Neuronal stem cell (in vitro differentiated cells): Measurements from ENCODE around the gene IDS.

ENCODE experiments used
- DNase-seq: peaks from one replicate; pipeline ENCODE4 v3.0.0-alpha.2; 2013; ENCODE audit warnings: low spot score
- H2AFZ ChIP-seq: one replicate; pipeline ENCODE4 v1.6.1; 2013; ENCODE audit warnings: mild to moderate bottlenecking, low read length, inconsistent platforms
- H2AK5ac ChIP-seq: 2 replicates; pipeline ENCODE4 v1.6.1; 2013; ENCODE audit warnings: low read depth, mild to moderate bottlenecking, inconsistent platforms, low read length, moderate library complexity, mixed read lengths
- H2BK120ac ChIP-seq: 2 replicates; pipeline ENCODE4 v1.6.1; 2013; ENCODE audit warnings: low read depth, mild to moderate bottlenecking, inconsistent platforms, low read length, moderate library complexity, mixed read lengths
- H2BK12ac ChIP-seq: one replicate; pipeline ENCODE4 v1.6.1; 2013; ENCODE audit warnings: low read length, inconsistent platforms
- H2BK15ac ChIP-seq: 2 replicates; pipeline ENCODE4 v1.6.1; 2013; ENCODE audit warnings: mild to moderate bottlenecking, low read length, inconsistent platforms, mixed read lengths
- H2BK5ac ChIP-seq: one replicate; pipeline ENCODE4 v1.6.1; 2013; ENCODE audit warnings: inconsistent platforms, mild to moderate bottlenecking, low read length, moderate library complexity
- H3K14ac ChIP-seq: one replicate; pipeline ENCODE4 v1.6.1; 2013; ENCODE audit warnings: low read length, inconsistent platforms
- H3K18ac ChIP-seq: 2 replicates; pipeline ENCODE4 v1.6.1; 2013; ENCODE audit warnings: low read length, inconsistent platforms
- H3K23ac ChIP-seq: 2 replicates; pipeline ENCODE4 v1.6.1; 2013; ENCODE audit warnings: low read depth, mild to moderate bottlenecking, mixed read lengths, low read length, inconsistent platforms; ENCODE audit not compliant: poor library complexity
- H3K27ac ChIP-seq: replicated peaks from 3 replicates; pipeline ENCODE4 v1.5.1; 2013; ENCODE audit warnings: low read length, inconsistent platforms
- H3K27me3 ChIP-seq, 3 experiments: 2 replicates each; pipeline ENCODE4 v1.6.1; 2013; ENCODE audit warnings: low read length in 3 of 3, mild to moderate bottlenecking in 2 of 3, inconsistent platforms in 1 of 3, low read depth in 1 of 3, mixed read lengths in 1 of 3, moderate library complexity in 1 of 3; ENCODE audit not compliant: control insufficient read depth in 3 of 3, insufficient read depth in 3 of 3
- H3K36me3 ChIP-seq, 2 donors: replicated peaks in 1 of 2; 2 replicates each; pipeline ENCODE4 v1.6.1; 2013; ENCODE audit warnings: low read length in 2 of 2; ENCODE audit not compliant: control insufficient read depth in 2 of 2, insufficient read depth in 2 of 2
- H3K4ac ChIP-seq: 2 replicates; pipeline ENCODE4 v1.6.1; 2013; ENCODE audit warnings: inconsistent platforms, mild to moderate bottlenecking, low read length, moderate library complexity
- H3K4me1 ChIP-seq, 2 donors: 1 replicate in 1 of 2; 2 replicates in 1 of 2; pipeline ENCODE4 v1.6.1; 2013; ENCODE audit warnings: low read length in 2 of 2, low read depth in 1 of 2; ENCODE audit not compliant: control insufficient read depth in 2 of 2, insufficient read depth in 1 of 2
- H3K4me2 ChIP-seq: one replicate; pipeline ENCODE4 v1.6.1; 2013; ENCODE audit warnings: mild to moderate bottlenecking, low read length, inconsistent platforms; ENCODE audit not compliant: insufficient read depth, poor library complexity, severe bottlenecking
- H3K4me3 ChIP-seq, 2 donors: 2 replicates each; pipeline ENCODE4 v1.5.1; 2013; ENCODE audit warnings: low read length in 2 of 2, mild to moderate bottlenecking in 2 of 2, inconsistent platforms in 1 of 2, moderate library complexity in 1 of 2
- H3K79me1 ChIP-seq: one replicate; pipeline ENCODE4 v1.6.1; 2013; ENCODE audit warnings: low read depth, mild to moderate bottlenecking, inconsistent platforms, low read length, moderate library complexity
- H3K9ac ChIP-seq: one replicate; pipeline ENCODE4 v1.6.1; 2013; ENCODE audit warnings: mild to moderate bottlenecking, low read depth, low read length, inconsistent platforms; ENCODE audit not compliant: poor library complexity
- H3K9me3 ChIP-seq, 2 donors: replicated peaks in 1 of 2; 2 replicates each; pipeline versions ENCODE3 to v1.6.1; 2013; ENCODE audit warnings: low read length in 2 of 2, mild to moderate bottlenecking in 2 of 2, inconsistent platforms in 1 of 2, low read depth in 1 of 2, mixed read lengths in 1 of 2, moderate library complexity in 1 of 2; ENCODE audit not compliant: control insufficient read depth in 2 of 2, insufficient read depth in 1 of 2
- H4K8ac ChIP-seq: one replicate; pipeline ENCODE4 v1.6.1; 2013; ENCODE audit warnings: low read depth, mild to moderate bottlenecking, inconsistent platforms, low read length, moderate library complexity
- H4K91ac ChIP-seq: one replicate; pipeline ENCODE4 v1.6.1; 2013; ENCODE audit warnings: low read length, low read depth, mild to moderate bottlenecking, inconsistent platforms; ENCODE audit not compliant: poor library complexity
- WGBS, 2 donors: extraction: QIAGEN DNeasy Blood & Tissue Kit; methylation state at CpG; one replicate each; pipeline ENCODE4 v1.1.7; 2013; ENCODE audit warnings: missing lambda C conversion rate in 2 of 2, mixed read lengths in 1 of 2; ENCODE audit not compliant: insufficient read length in 2 of 2, insufficient replicate concordance in 1 of 2; ENCODE audit errors: extremely low coverage in 2 of 2; 5-methylcytosine and 5-hydroxymethylcytosine counted together

IDS gene

GRCh38 chrX:149456476-149457245 is 48.4 kb downstream of the IDS start:
- no peak overlapping the region for H3K23ac ChIP-seq
- no peak overlapping the region for H2AK5ac ChIP-seq
- no peak for DNase-seq
- H3K36me3 ChIP-seq, result no peaks in the 10 kb centered on the region
- no CpG with 5 or more reads among the region's 9 CpGs for WGBS, 2 donors
- H3K4ac ChIP-seq, result no peak overlapping the region
- H3K79me1 ChIP-seq, result no peaks in the 10 kb centered on the region
- no peak overlapping the region for H3K4me2 ChIP-seq
- H3K4me3 ChIP-seq, result no peak overlapping the region
- no peak overlapping the region for H2BK15ac ChIP-seq
- H3K4me1 ChIP-seq, result no peaks in the 10 kb centered on the region
- no peak overlapping the region for H4K91ac ChIP-seq
- no peak overlapping the region for H3K27ac ChIP-seq
- H3K27me3 ChIP-seq, result no peaks in the 10 kb centered on the region
- no peak overlapping the region for H3K9ac ChIP-seq
- no peak overlapping the region for H3K14ac ChIP-seq
- H2BK120ac ChIP-seq, result no peak overlapping the region
- no peak overlapping the region for H2BK5ac ChIP-seq
- no peak overlapping the region for H4K8ac ChIP-seq
- H3K9me3 ChIP-seq, result no peaks in the 10 kb centered on the region
- H2BK12ac ChIP-seq, result no peak overlapping the region
- H2AFZ ChIP-seq, result no peak overlapping the region
- H3K18ac ChIP-seq, result no peak overlapping the region

GRCh38 chrX:149455934-149456333 is 49.2 kb downstream of the IDS start:
- no peak overlapping the region for H3K27ac ChIP-seq
- H2BK5ac ChIP-seq, result no peak overlapping the region
- H3K18ac ChIP-seq, result no peak overlapping the region
- no peaks in the 10 kb centered on the region for H3K79me1 ChIP-seq
- no peak overlapping the region for H2BK15ac ChIP-seq
- no peak overlapping the region for H2BK12ac ChIP-seq
- no peak overlapping the region for H3K14ac ChIP-seq
- no peak for DNase-seq
- H3K4ac ChIP-seq, result no peak overlapping the region
- no peak overlapping the region for H2AFZ ChIP-seq
- no peak overlapping the region for H3K23ac ChIP-seq
- H3K9ac ChIP-seq, result no peak overlapping the region
- no peaks in the 10 kb centered on the region for H3K27me3 ChIP-seq
- no peaks in the 10 kb centered on the region for H3K9me3 ChIP-seq
- no peak overlapping the region for H4K8ac ChIP-seq
- no peak overlapping the region for H2AK5ac ChIP-seq
- H3K4me3 ChIP-seq, result no peak overlapping the region
- H3K36me3 ChIP-seq, result no peaks in the 10 kb centered on the region
- no peak overlapping the region for H4K91ac ChIP-seq
- H3K4me2 ChIP-seq, result no peak overlapping the region
- no peak overlapping the region for H2BK120ac ChIP-seq
- no peaks in the 10 kb centered on the region for H3K4me1 ChIP-seq

GRCh38 chrX:149453906-149454822 is 50.9 kb downstream of the IDS start:
- no peaks in the 10 kb centered on the region for H3K27me3 ChIP-seq
- H3K27ac ChIP-seq, result no peak overlapping the region
- no peak overlapping the region for H2AFZ ChIP-seq
- no peak overlapping the region for H3K23ac ChIP-seq
- H3K9ac ChIP-seq, result no peak overlapping the region
- no peak overlapping the region for H3K18ac ChIP-seq
- no peaks in the 10 kb centered on the region for H3K4me1 ChIP-seq
- no CpG with 5 or more reads among the region's 6 CpGs for WGBS, 2 donors
- no peak overlapping the region for H3K14ac ChIP-seq
- H3K36me3 ChIP-seq, result no peaks in the 10 kb centered on the region
- no peak overlapping the region for H2BK12ac ChIP-seq
- H3K4ac ChIP-seq, result no peak overlapping the region
- H2BK120ac ChIP-seq, result no peak overlapping the region
- H3K79me1 ChIP-seq, result no peaks in the 10 kb centered on the region
- H2BK5ac ChIP-seq, result no peak overlapping the region
- no peak overlapping the region for H4K8ac ChIP-seq
- no peak overlapping the region for H2AK5ac ChIP-seq
- H4K91ac ChIP-seq, result no peak overlapping the region
- no peak overlapping the region for H3K4me3 ChIP-seq
- H3K4me2 ChIP-seq, result no peak overlapping the region
- H3K9me3 ChIP-seq, result no peaks in the 10 kb centered on the region
- no peak for DNase-seq
- no peak overlapping the region for H2BK15ac ChIP-seq

GRCh38 chrX:149453030-149453429 is 52.1 kb downstream of the IDS start:
- Histone ChIP-seq H3K4me3 (no peak overlapping the region), H3K27ac (no peak overlapping the region), H3K4ac (no peak overlapping the region), H2BK120ac (no peak overlapping the region), H2BK5ac (no peak overlapping the region), H2AFZ (no peak overlapping the region), H3K36me3 (no peaks in the 10 kb centered on the region), H3K18ac (no peak overlapping the region), H4K8ac (no peak overlapping the region), H3K4me1 (no peaks in the 10 kb centered on the region), H3K27me3 (no peaks in the 10 kb centered on the region), H2BK15ac (no peak overlapping the region), H3K9me3 (no peaks in the 10 kb centered on the region), H2BK12ac (no peak overlapping the region), H2AK5ac (no peak overlapping the region), H3K14ac (no peak overlapping the region), H3K4me2 (no peak overlapping the region), H3K23ac (no peak overlapping the region), H3K9ac (no peak overlapping the region), H4K91ac (no peak overlapping the region), H3K79me1 (no peaks in the 10 kb centered on the region)
- no CpG with 5 or more reads among the region's 2 CpGs for WGBS, 2 donors
- DNase-seq, result no peak
